Gastroesophageal sphincter (tissue), 3 donors: Measurements from ENCODE around the gene RALY.

Experiments
- CTCF ChIP-seq, 4 experiments: fragments of 200-600 bp in 2 of 4; fragments of 450-650 bp in 2 of 4; sonication (generic) in 1 of 4; IDR thresholded peaks; one replicate each; pipeline ENCODE4 v1.5.1; 2017 to 2019; ENCODE audit warnings: antibody characterized with exemption in 4 of 4, mild to moderate bottlenecking in 2 of 4, moderate library complexity in 2 of 4
- POLR2A ChIP-seq, 2 donors: fragments of 450-650 bp; IDR thresholded peaks; one replicate each; pipeline ENCODE4 v1.6.1; 2017; ENCODE audit warnings: antibody characterized with exemption in 2 of 2, mild to moderate bottlenecking in 2 of 2, moderate library complexity in 1 of 2

- TF ChIP-seq CTCF (IDR thresholded peaks at IDR 0.05) (no peak), POLR2A (IDR thresholded peaks at IDR 0.05) (no peak)
Observed at GRCh38 chr20:34001378-34001777, 7.7 kb downstream of the RALY start.
